ENCODE data around the gene MED1. TPM values are rescaled to one million over a fixed set of nuclear protein-coding genes. Genes with fewer than 3 reads are reported as not detected.

MED1 gene
- total and polyA plus RNA-seq, 4 experiments from 2014 or later, result 6.4 to 62.3 (median 41.2) TPM

GRCh38 chr17:39404542-39405378, 46.3 kb downstream of the MED1 start:
- no peaks in the 10 kb centered on the region for H3K27me3 ChIP-seq (ENCODE audit: insufficient read depth, low read length)
- H3K9me3 Mint-ChIP-seq, result no peaks in the 10 kb centered on the region
- intact Hi-C loops (cut with micrococcal nuclease), result no loop called here
- peaks cover 19 to 38% (median 27%) of the 10 kb centered on the region in 4 donors for H3K4me1 Mint-ChIP-seq
- no peak overlapping the region for H3K4me3 ChIP-seq (ENCODE audit: low read length in 2 of 2)
- H3K9me3 ChIP-seq (ENCODE audit: control insufficient read depth in 1 of 2, low read length in 2 of 2), result no peaks in the 10 kb centered on the region
- peaks cover 20 to 37% of the 10 kb centered on the region in 2 donors for H3K36me3 Mint-ChIP-seq
- peak overlapping the region in 6 of 7 donors; percentile 24 to 97 (median 72) for H3K27ac Mint-ChIP-seq
- peak overlapping the region in 3 of 8 donors; percentile 8 to 44 (median 40) for H3K4me3 Mint-ChIP-seq
- CTCF ChIA-PET (ENCODE audit: partially characterized antibody), result no interaction called here
- H3K27ac ChIP-seq (ENCODE audit: low read depth, low read length), result no peak overlapping the region
- peaks cover 11% of the 10 kb centered on the region for H3K4me1 ChIP-seq (ENCODE audit: insufficient read depth, low read length)
- POLR2A ChIA-PET (ENCODE audit: partially characterized antibody), result interaction anchor here (4.3 kb wide), 1 partner anchor 57 kb away, joined by 52 read pairs; the partner anchor contains the start of gene CDK12
- peaks cover 0 to 2% of the 10 kb centered on the region in 2 donors for H3K27me3 Mint-ChIP-seq
- no peak for DNase-seq
- peaks cover 26% of the 10 kb centered on the region for H3K36me3 ChIP-seq (ENCODE audit: insufficient read depth, low read length)

- Mint-ChIP-seq H3K36me3 (peaks cover 4 to 20% of the 10 kb centered on the region in 2 donors), H3K27me3 (peaks cover 0 to 2% of the 10 kb centered on the region in 2 donors), H3K27ac (peak overlapping the region; percentile 84 to 97 (median 90)), H3K4me1 (peaks cover 28 to 50% (median 36%) of the 10 kb centered on the region in 4 donors), H3K9me3 (no peaks in the 10 kb centered on the region), H3K4me3 (peak overlapping the region; percentile 69 to 99 (median 96))
- Histone ChIP-seq H3K9me3 (ENCODE audit: control insufficient read depth in 1 of 2, low read length in 2 of 2) (no peaks in the 10 kb centered on the region), H3K27ac (ENCODE audit: low read depth, low read length) (no peak overlapping the region), H3K36me3 (ENCODE audit: insufficient read depth, low read length) (peaks cover 8% of the 10 kb centered on the region), H3K27me3 (ENCODE audit: insufficient read depth, low read length) (no peaks in the 10 kb centered on the region), H3K4me3 (ENCODE audit: low read length in 2 of 2) (no peak overlapping the region), H3K4me1 (ENCODE audit: insufficient read depth, low read length) (peaks cover 13% of the 10 kb centered on the region)
- ChIA-PET CTCF (ENCODE audit: partially characterized antibody) (interaction anchor here (0.7 kb wide), 1 partner anchor 8 kb away, joined by 4 read pairs; no protein-coding TSS in a partner anchor), POLR2A (ENCODE audit: partially characterized antibody) (interaction anchor here (0.8 to 4.3 kb wide), 6 partner anchors 9 to 250 kb away, joined by 3 to 52 read pairs (median 3); partner anchors contain the start of genes CDK12 and RPL19)
- intact Hi-C loops (cut with micrococcal nuclease), result loop anchor here (1.0 kb wide), 2 partner anchors 48 to 58 kb away; partner anchors contain the start of genes CDK12 and MED1
- no peak for DNase-seq
Measured at GRCh38 chr17:39402890-39403605, 48.0 kb downstream of the MED1 start.

GRCh38 chr17:39402244-39402889, 48.7 kb downstream of the MED1 start:
- Mint-ChIP-seq H3K4me1 (peaks cover 26 to 49% (median 37%) of the 10 kb centered on the region in 4 donors), H3K9me3 (no peaks in the 10 kb centered on the region), H3K27me3 (peaks cover 0 to 2% of the 10 kb centered on the region in 2 donors), H3K36me3 (peaks cover under 1 to 17% of the 10 kb centered on the region in 2 donors), H3K27ac (peak overlapping the region; percentile 97 to 99 (median 98)), H3K4me3 (peak overlapping the region; percentile 93 to 99 (median 97))
- H3K27me3 ChIP-seq (ENCODE audit: insufficient read depth, low read length), result no peaks in the 10 kb centered on the region
- ChIA-PET POLR2A (ENCODE audit: partially characterized antibody) (interaction anchor here (0.8 to 4.3 kb wide), 7 partner anchors 9 to 350 kb away, joined by 3 to 52 read pairs (median 3); partner anchors contain the start of genes CDK12 and RPL19), CTCF (ENCODE audit: partially characterized antibody) (interaction anchor here (0.7 to 1.1 kb wide), 2 partner anchors 9 to 196 kb away, joined by 3 to 4 read pairs; no protein-coding TSS in a partner anchor)
- H3K27ac ChIP-seq (ENCODE audit: low read depth, low read length), result peak overlapping the region; percentile 85
- peaks cover 2% of the 10 kb centered on the region for H3K36me3 ChIP-seq (ENCODE audit: insufficient read depth, low read length)
- H3K9me3 ChIP-seq (ENCODE audit: control insufficient read depth in 1 of 2, low read length in 2 of 2), result no peaks in the 10 kb centered on the region
- DNase-seq, result peak; percentile 77 to 85 (median 79)
- H3K4me1 ChIP-seq (ENCODE audit: insufficient read depth, low read length), result peaks cover 16% of the 10 kb centered on the region
- intact Hi-C loops (cut with micrococcal nuclease), result loop anchor here (1.0 kb wide), 2 partner anchors 49 to 59 kb away; partner anchors contain the start of genes CDK12 and MED1
- H3K4me3 ChIP-seq (ENCODE audit: low read length in 2 of 2), result peak overlapping the region; percentile 87 to 89

GRCh38 chr17:39401412-39402243, 49.4 kb downstream of the MED1 start, which contains the start of gene FBXL20:
Gene FBXL20 (minus strand): TSS chr17:39401626. CDS start chr17:39401402, 224 bp downstream.
- Mint-ChIP-seq H3K36me3 (peaks cover 0 to 17% of the 10 kb centered on the region in 2 donors), H3K9me3 (no peaks in the 10 kb centered on the region), H3K27me3 (peaks cover 0 to 2% of the 10 kb centered on the region in 2 donors), H3K4me1 (peaks cover 28 to 54% (median 41%) of the 10 kb centered on the region in 4 donors), H3K4me3 (peak within 1 kb of the TSS; percentile 93 to 99 (median 97)), H3K27ac (peak within 1 kb of the TSS; percentile 97 to 99 (median 98))
- H3K27ac ChIP-seq (ENCODE audit: low read depth, low read length), result peak within 1 kb of the TSS; percentile 85
- peaks cover 17% of the 10 kb centered on the region for H3K4me1 ChIP-seq (ENCODE audit: insufficient read depth, low read length)
- peak; percentile 90 to 95 (median 92) for DNase-seq
- peak within 1 kb of the TSS; percentile 87 to 89 for H3K4me3 ChIP-seq (ENCODE audit: low read length in 2 of 2)
- no peaks in the 10 kb centered on the region for H3K9me3 ChIP-seq (ENCODE audit: control insufficient read depth in 1 of 2, low read length in 2 of 2)
- ChIA-PET POLR2A (ENCODE audit: partially characterized antibody) (interaction anchor here (0.6 to 4.3 kb wide), 10 partner anchors 8 to 351 kb away, joined by 3 to 52 read pairs (median 4); partner anchors contain the start of genes CDK12, MED1 and RPL19), CTCF (ENCODE audit: partially characterized antibody) (interaction anchor here (1.1 kb wide), 1 partner anchor 195 kb away, joined by 3 read pairs; no protein-coding TSS in a partner anchor)
- intact Hi-C loops (cut with micrococcal nuclease), result loop anchor here (1.0 kb wide), 2 partner anchors 50 to 60 kb away; partner anchors contain the start of genes CDK12 and MED1
- no peaks in the 10 kb centered on the region for H3K36me3 ChIP-seq (ENCODE audit: insufficient read depth, low read length)
- no peaks in the 10 kb centered on the region for H3K27me3 ChIP-seq (ENCODE audit: insufficient read depth, low read length)

GRCh38 chr17:39400547-39401411, 50.3 kb downstream of the MED1 start:
- no peaks in the 10 kb centered on the region for H3K27me3 ChIP-seq (ENCODE audit: insufficient read depth, low read length)
- no peaks in the 10 kb centered on the region for H3K9me3 ChIP-seq (ENCODE audit: control insufficient read depth in 1 of 2, low read length in 2 of 2)
- H3K27ac ChIP-seq (ENCODE audit: low read depth, low read length), result peak overlapping the region; percentile 85
- H3K36me3 ChIP-seq (ENCODE audit: insufficient read depth, low read length), result no peaks in the 10 kb centered on the region
- H3K9me3 Mint-ChIP-seq, result no peaks in the 10 kb centered on the region
- intact Hi-C loops (cut with micrococcal nuclease), result no loop called here
- H3K4me1 ChIP-seq (ENCODE audit: insufficient read depth, low read length), result peaks cover 17% of the 10 kb centered on the region
- H3K36me3 Mint-ChIP-seq, result peaks cover under 1 to 17% of the 10 kb centered on the region in 2 donors
- ChIA-PET POLR2A (ENCODE audit: partially characterized antibody) (interaction anchor here (0.6 to 4.3 kb wide), 7 partner anchors 9 to 248 kb away, joined by 3 to 52 read pairs (median 5); partner anchors contain the start of genes CDK12, MED1 and RPL19), CTCF (ENCODE audit: partially characterized antibody) (interaction anchor here (1.1 kb wide), 1 partner anchor 194 kb away, joined by 3 read pairs; no protein-coding TSS in a partner anchor)
- peak overlapping the region; percentile 87 to 89 for H3K4me3 ChIP-seq (ENCODE audit: low read length in 2 of 2)
- peak in 2 of 5 donors; percentile 17 to 40 for DNase-seq
- peaks cover 0 to 2% of the 10 kb centered on the region in 2 donors for H3K27me3 Mint-ChIP-seq
- peak overlapping the region; percentile 93 to 99 (median 96) for H3K4me3 Mint-ChIP-seq
- peak overlapping the region; percentile 90 to 97 (median 96) for H3K27ac Mint-ChIP-seq
- H3K4me1 Mint-ChIP-seq, result peaks cover 31 to 58% (median 40%) of the 10 kb centered on the region in 4 donors
